ENCODE results near the gene ARPIN.

ARPIN gene

DNA sequence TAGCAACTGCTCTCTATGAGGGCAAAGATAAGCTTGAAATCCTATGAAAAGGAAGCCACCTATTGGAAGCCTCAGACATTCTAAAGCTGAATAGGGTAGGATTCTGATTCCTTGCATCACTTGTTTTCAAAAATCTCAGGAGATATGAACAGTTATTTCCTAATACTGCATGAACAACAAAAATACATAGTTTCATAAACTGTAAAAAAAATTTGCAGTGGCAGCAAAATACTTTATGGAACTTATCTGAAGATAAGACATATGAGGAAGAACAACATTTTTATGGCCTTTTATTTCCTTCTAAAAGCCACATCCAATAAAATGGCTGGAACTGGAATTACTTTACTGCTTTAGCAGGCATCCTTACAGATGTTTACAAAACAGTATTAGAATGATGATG is 48.8 kb downstream of the ARPIN start:
- Histone ChIP-seq H3K27me3 (ENCODE audit: insufficient read depth, low read length) (no peaks in the 10 kb centered on the region), H3K4me1 (ENCODE audit: control insufficient read depth in 1 of 2, insufficient read depth in 2 of 2, low read length in 2 of 2) (no peaks in the 10 kb centered on the region), H3K27ac (ENCODE audit: low read depth, low read length) (no peak overlapping the region), H3K9ac (ENCODE audit: low read length) (no peak overlapping the region), H3K18ac (ENCODE audit: low read length) (no peak overlapping the region), H2AK5ac (ENCODE audit: low read length) (no peak overlapping the region), H3K79me2 (ENCODE audit: control insufficient read depth, insufficient read depth, low read length, poor library complexity) (no peaks in the 10 kb centered on the region), H3K4me2 (ENCODE audit: low read length) (no peak overlapping the region), H2AFZ (ENCODE audit: insufficient read depth, low read length, poor library complexity) (no peak overlapping the region), H3K4ac (ENCODE audit: low read depth, low read length) (no peak overlapping the region), H3K14ac (ENCODE audit: low read length) (no peak overlapping the region), H3K23ac (ENCODE audit: low read length) (no peak overlapping the region), H2BK12ac (ENCODE audit: low read length) (no peak overlapping the region), H3K4me3 (ENCODE audit: low read depth, low read length) (no peak overlapping the region), H3K9me3 (ENCODE audit: insufficient read depth, low read depth, low read length) (no peaks in the 10 kb centered on the region), H2BK120ac (ENCODE audit: insufficient read depth, low read length, poor library complexity) (no peak overlapping the region), H3K79me1 (ENCODE audit: low read length) (no peaks in the 10 kb centered on the region), H4K12ac (ENCODE audit: low read depth, low read length) (no peak overlapping the region), H3K36me3 (ENCODE audit: control insufficient read depth in 1 of 2, insufficient read depth in 2 of 2, low read length in 2 of 2) (peaks cover 3 to 13% of the 10 kb centered on the region in 2 experiments), H4K91ac (ENCODE audit: low read depth, low read length) (no peak overlapping the region), H4K8ac (ENCODE audit: low read depth, low read length) (no peak overlapping the region), H2BK5ac (ENCODE audit: low read depth, low read length, poor library complexity) (no peak overlapping the region)
- peak in 1 of 2 donors; percentile 35 for DNase-seq

DNA sequence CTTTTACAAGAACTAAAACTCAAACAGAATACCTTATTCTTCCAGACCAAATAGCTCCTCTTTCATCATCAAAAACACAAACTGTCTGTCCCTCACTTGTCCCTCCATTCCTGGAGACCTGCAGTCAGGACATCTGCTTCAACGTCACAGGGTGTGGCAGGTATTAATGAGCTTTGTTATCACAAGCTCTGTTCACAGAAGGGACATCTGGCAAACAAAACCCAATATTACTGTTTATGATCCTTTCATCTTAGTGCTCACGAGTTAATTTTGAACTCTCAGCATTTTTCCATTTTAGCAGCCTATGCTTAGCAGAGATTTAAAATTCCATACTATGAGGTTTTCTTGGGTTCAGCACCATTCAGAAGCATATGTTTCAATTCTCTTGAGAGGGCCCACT is 51.9 kb downstream of the ARPIN start:
- no peak overlapping the region for H2AK5ac ChIP-seq (ENCODE audit: low read length)
- H2AFZ ChIP-seq (ENCODE audit: insufficient read depth, low read length, poor library complexity): no peak overlapping the region
- no peaks in the 10 kb centered on the region for H3K27me3 ChIP-seq (ENCODE audit: insufficient read depth, low read length)
- H4K91ac ChIP-seq (ENCODE audit: low read depth, low read length): no peak overlapping the region
- H3K9ac ChIP-seq (ENCODE audit: low read length): no peak overlapping the region
- H2BK120ac ChIP-seq (ENCODE audit: insufficient read depth, low read length, poor library complexity): no peak overlapping the region
- no peak overlapping the region for H3K4me3 ChIP-seq (ENCODE audit: low read depth, low read length)
- no peak overlapping the region for H4K8ac ChIP-seq (ENCODE audit: low read depth, low read length)
- no peaks in the 10 kb centered on the region for H3K79me2 ChIP-seq (ENCODE audit: control insufficient read depth, insufficient read depth, low read length, poor library complexity)
- no peak overlapping the region for H3K4me2 ChIP-seq (ENCODE audit: low read length)
- H3K4ac ChIP-seq (ENCODE audit: low read depth, low read length): no peak overlapping the region
- H3K14ac ChIP-seq (ENCODE audit: low read length): no peak overlapping the region
- H2BK12ac ChIP-seq (ENCODE audit: low read length): no peak overlapping the region
- H3K36me3 ChIP-seq (ENCODE audit: control insufficient read depth in 1 of 2, insufficient read depth in 2 of 2, low read length in 2 of 2): peaks cover 4 to 13% of the 10 kb centered on the region in 2 experiments
- H2BK5ac ChIP-seq (ENCODE audit: low read depth, low read length, poor library complexity): no peak overlapping the region
- no peak overlapping the region for H3K18ac ChIP-seq (ENCODE audit: low read length)
- no peak for DNase-seq
- no peaks in the 10 kb centered on the region for H3K79me1 ChIP-seq (ENCODE audit: low read length)
- H3K4me1 ChIP-seq (ENCODE audit: control insufficient read depth in 1 of 2, insufficient read depth in 2 of 2, low read length in 2 of 2): no peaks in the 10 kb centered on the region
- no peak overlapping the region for H4K12ac ChIP-seq (ENCODE audit: low read depth, low read length)
- no peak overlapping the region for H3K27ac ChIP-seq (ENCODE audit: low read depth, low read length)
- no CpG with 5 or more reads among the region's 2 CpGs for WGBS (ENCODE audit: extremely low coverage, insufficient coverage, insufficient read length)
- no peaks in the 10 kb centered on the region for H3K9me3 ChIP-seq (ENCODE audit: insufficient read depth, low read depth, low read length)
- H3K23ac ChIP-seq (ENCODE audit: low read length): no peak overlapping the region

DNA sequence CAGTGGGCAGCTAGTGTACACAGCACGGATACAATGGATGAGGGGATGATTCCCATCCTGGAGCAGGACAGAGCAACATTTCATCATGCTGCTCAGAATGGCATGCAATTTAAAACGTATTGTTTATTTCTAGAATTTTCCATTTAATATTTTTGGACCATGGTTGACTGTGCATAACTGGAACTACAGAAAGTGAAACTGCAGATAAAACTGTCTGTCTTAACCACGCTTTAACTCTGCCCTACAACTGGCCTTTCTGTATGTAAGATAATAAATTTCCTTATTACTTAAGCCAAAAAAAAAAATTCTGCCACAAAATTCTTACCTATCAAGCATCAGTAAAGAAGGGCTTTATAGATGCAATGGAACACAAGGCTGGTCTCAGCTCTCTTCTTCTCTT is 52.3 kb downstream of the ARPIN start:
- no peak overlapping the region for H3K14ac ChIP-seq (ENCODE audit: low read length)
- no peak overlapping the region for H3K4ac ChIP-seq (ENCODE audit: low read depth, low read length)
- H3K79me2 ChIP-seq (ENCODE audit: control insufficient read depth, insufficient read depth, low read length, poor library complexity): no peaks in the 10 kb centered on the region
- H3K27ac ChIP-seq (ENCODE audit: low read depth, low read length): no peak overlapping the region
- H4K12ac ChIP-seq (ENCODE audit: low read depth, low read length): no peak overlapping the region
- H3K9me3 ChIP-seq (ENCODE audit: insufficient read depth, low read depth, low read length): no peaks in the 10 kb centered on the region
- H3K27me3 ChIP-seq (ENCODE audit: insufficient read depth, low read length): no peaks in the 10 kb centered on the region
- no peaks in the 10 kb centered on the region for H3K79me1 ChIP-seq (ENCODE audit: low read length)
- no peak overlapping the region for H3K4me3 ChIP-seq (ENCODE audit: low read depth, low read length)
- H3K4me1 ChIP-seq (ENCODE audit: control insufficient read depth in 1 of 2, insufficient read depth in 2 of 2, low read length in 2 of 2): no peaks in the 10 kb centered on the region
- H3K23ac ChIP-seq (ENCODE audit: low read length): no peak overlapping the region
- no peak overlapping the region for H2AK5ac ChIP-seq (ENCODE audit: low read length)
- H3K9ac ChIP-seq (ENCODE audit: low read length): no peak overlapping the region
- no peak overlapping the region for H4K91ac ChIP-seq (ENCODE audit: low read depth, low read length)
- H2BK120ac ChIP-seq (ENCODE audit: insufficient read depth, low read length, poor library complexity): no peak overlapping the region
- H3K36me3 ChIP-seq (ENCODE audit: control insufficient read depth in 1 of 2, insufficient read depth in 2 of 2, low read length in 2 of 2): peaks cover 4 to 13% of the 10 kb centered on the region in 2 experiments
- no peak overlapping the region for H4K8ac ChIP-seq (ENCODE audit: low read depth, low read length)
- no peak for DNase-seq
- no peak overlapping the region for H2BK5ac ChIP-seq (ENCODE audit: low read depth, low read length, poor library complexity)
- WGBS (ENCODE audit: extremely low coverage, insufficient coverage, insufficient read length): no CpG with 5 or more reads among the region's 3 CpGs
- H3K4me2 ChIP-seq (ENCODE audit: low read length): no peak overlapping the region
- H2BK12ac ChIP-seq (ENCODE audit: low read length): no peak overlapping the region
- no peak overlapping the region for H2AFZ ChIP-seq (ENCODE audit: insufficient read depth, low read length, poor library complexity)
- H3K18ac ChIP-seq (ENCODE audit: low read length): no peak overlapping the region

DNA sequence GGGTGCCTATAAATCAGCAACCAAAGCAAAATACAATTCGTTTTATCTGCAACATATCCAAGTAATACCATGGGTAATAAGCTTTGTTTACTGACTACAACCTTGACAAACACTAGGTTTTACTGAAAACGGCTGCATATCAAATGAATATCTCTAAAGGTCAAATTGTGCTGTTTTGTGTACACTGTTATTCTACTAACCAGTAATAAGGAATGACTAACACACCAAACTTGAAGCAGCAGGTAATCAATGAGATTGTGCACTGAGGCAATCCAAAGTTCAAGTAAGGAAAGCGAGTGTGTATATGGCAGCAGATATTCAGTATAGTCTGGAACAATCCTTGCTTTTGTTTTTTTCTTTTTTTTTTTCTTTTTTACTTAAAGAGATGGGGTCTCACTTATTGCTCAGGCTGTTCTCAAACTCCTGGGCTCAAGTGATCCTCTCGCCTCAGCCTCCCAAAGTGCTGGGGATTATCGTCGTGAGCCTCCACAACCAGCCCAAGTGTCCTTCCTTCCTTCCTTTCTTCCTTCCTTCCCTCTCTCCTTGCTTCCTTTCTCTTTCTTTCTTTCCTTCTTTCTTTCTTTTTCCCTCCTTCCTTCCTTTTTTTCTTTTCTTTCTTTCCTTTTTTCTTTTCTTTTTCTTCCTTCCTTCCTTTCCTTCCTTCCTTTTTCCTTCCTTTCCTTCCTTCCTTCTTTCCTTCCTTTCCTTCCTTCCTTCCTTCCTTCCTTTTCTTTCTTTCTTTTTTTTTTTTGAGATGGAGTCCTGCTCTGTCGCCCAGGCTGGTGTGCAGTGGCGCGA is 53.9 kb downstream of the ARPIN start:
- Histone ChIP-seq H4K12ac (ENCODE audit: low read depth, low read length) (no peak overlapping the region), H3K27me3 (ENCODE audit: insufficient read depth, low read length) (no peaks in the 10 kb centered on the region), H3K27ac (ENCODE audit: low read depth, low read length) (no peak overlapping the region), H3K4me3 (ENCODE audit: low read depth, low read length) (no peak overlapping the region), H3K4me2 (ENCODE audit: low read length) (no peak overlapping the region), H3K18ac (ENCODE audit: low read length) (no peak overlapping the region), H3K4me1 (ENCODE audit: control insufficient read depth in 1 of 2, insufficient read depth in 2 of 2, low read length in 2 of 2) (no peaks in the 10 kb centered on the region), H2AFZ (ENCODE audit: insufficient read depth, low read length, poor library complexity) (no peak overlapping the region), H4K91ac (ENCODE audit: low read depth, low read length) (no peak overlapping the region), H2BK12ac (ENCODE audit: low read length) (no peak overlapping the region), H3K79me2 (ENCODE audit: control insufficient read depth, insufficient read depth, low read length, poor library complexity) (no peaks in the 10 kb centered on the region), H3K4ac (ENCODE audit: low read depth, low read length) (no peak overlapping the region), H2AK5ac (ENCODE audit: low read length) (no peak overlapping the region), H3K14ac (ENCODE audit: low read length) (no peak overlapping the region), H3K9ac (ENCODE audit: low read length) (no peak overlapping the region), H3K36me3 (ENCODE audit: control insufficient read depth in 1 of 2, insufficient read depth in 2 of 2, low read length in 2 of 2) (peaks cover 4 to 13% of the 10 kb centered on the region in 2 experiments), H3K9me3 (ENCODE audit: insufficient read depth, low read depth, low read length) (no peaks in the 10 kb centered on the region), H2BK120ac (ENCODE audit: insufficient read depth, low read length, poor library complexity) (no peak overlapping the region), H4K8ac (ENCODE audit: low read depth, low read length) (no peak overlapping the region), H3K23ac (ENCODE audit: low read length) (no peak overlapping the region), H2BK5ac (ENCODE audit: low read depth, low read length, poor library complexity) (no peak overlapping the region), H3K79me1 (ENCODE audit: low read length) (no peaks in the 10 kb centered on the region)
- no peak for DNase-seq
- no CpG with 5 or more reads among the region's 9 CpGs for WGBS (ENCODE audit: extremely low coverage, insufficient coverage, insufficient read length)
